HepG2 (cell line): Measurements from ENCODE around the gene TMEM107. TPM values are rescaled to one million over a fixed set of nuclear protein-coding genes. Genes with fewer than 3 reads are reported as not detected.

ENCODE experiments used
- ATF4 ChIP-seq, 2 experiments: fragments of 450-650 bp in 1 of 2; sonication (generic) in 1 of 2; formaldehyde crosslinking; IDR thresholded peaks; 2 replicates each; pipeline versions ENCODE4 v1.5.0 to v1.8.0; 2020 to 2022; ENCODE audit warnings: mild to moderate bottlenecking in 1 of 2, missing genetic modification reagents in 1 of 2
- CREM ChIP-seq, 2 experiments: sonication (generic) in 1 of 2; formaldehyde crosslinking in 1 of 2; IDR thresholded peaks; 2 replicates each; pipeline versions ENCODE4 v1.4.0 to v1.6.1; 2016 to 2020; ENCODE audit warnings: antibody characterized with exemption in 1 of 2, mild to moderate bottlenecking in 1 of 2, missing genetic modification reagents in 1 of 2
- ELF4 ChIP-seq: sonication (generic); formaldehyde crosslinking; IDR thresholded peaks from 2 replicates; pipeline ENCODE4 v1.5.0; 2020; ENCODE audit warnings: missing genetic modification reagents, mild to moderate bottlenecking, moderate library complexity, borderline replicate concordance
- EP300 ChIP-seq, 3 experiments: sonication (generic) in 1 of 3; formaldehyde crosslinking in 1 of 3; IDR thresholded peaks; 2 replicates each; pipeline versions ENCODE4 v1.5.1 to v1.6.1; 2011 to 2020; ENCODE audit warnings: low read depth in 2 of 3, low read length in 2 of 3, borderline replicate concordance in 1 of 3, improper control_type of control experiment in 1 of 3, mild to moderate bottlenecking in 1 of 3, missing genetic modification reagents in 1 of 3, moderate library complexity in 1 of 3
- GLI4 ChIP-seq: sonication (generic); formaldehyde crosslinking; IDR thresholded peaks from 2 replicates; pipeline ENCODE4 v1.5.1; 2020; ENCODE audit warnings: missing genetic modification reagents, mild to moderate bottlenecking, moderate library complexity, borderline replicate concordance
- JDP2 ChIP-seq: sonication (generic); formaldehyde crosslinking; IDR thresholded peaks from 2 replicates; pipeline ENCODE4 v1.8.1; 2022; ENCODE audit warnings: missing genetic modification reagents, borderline replicate concordance
- KDM6A ChIP-seq: IDR thresholded peaks from 2 replicates; pipeline ENCODE4 v1.6.1; 2016; ENCODE audit warnings: low read depth
- NFIB ChIP-seq: sonication (generic); formaldehyde crosslinking; IDR thresholded peaks from 2 replicates; pipeline ENCODE4 v1.9.0; 2021; ENCODE audit warnings: missing genetic modification reagents, mild to moderate bottlenecking, borderline replicate concordance
- SMAD1 ChIP-seq: sonication (generic); formaldehyde crosslinking; IDR thresholded peaks from 2 replicates; pipeline ENCODE4 v1.4.0; 2020; ENCODE audit warnings: missing genetic modification reagents, low read depth, mild to moderate bottlenecking, borderline replicate concordance
- SP2 ChIP-seq: sonication (generic); formaldehyde crosslinking; IDR thresholded peaks from 2 replicates; pipeline ENCODE4 v1.5.1; 2020; ENCODE audit warnings: mild to moderate bottlenecking, missing genetic modification reagents
- TRIM24 ChIP-seq: sonication (generic); formaldehyde crosslinking; IDR thresholded peaks from 2 replicates; pipeline ENCODE4 v1.8.0; 2022; ENCODE audit warnings: mild to moderate bottlenecking, missing genetic modification reagents
- ZBTB20 ChIP-seq: sonication (generic); formaldehyde crosslinking; IDR thresholded peaks from 2 replicates; pipeline ENCODE4 v1.8.1; 2023; ENCODE audit warnings: missing genetic modification reagents, low read depth, mild to moderate bottlenecking, borderline replicate concordance
- ZNF224 ChIP-seq: sonication (generic); formaldehyde crosslinking; IDR thresholded peaks from 2 replicates; pipeline ENCODE4 v1.5.0; 2020; ENCODE audit warnings: mild to moderate bottlenecking, missing genetic modification reagents
- ZNF235 ChIP-seq: sonication (generic); formaldehyde crosslinking; IDR thresholded peaks from 2 replicates; pipeline ENCODE4 v1.8.1; 2023; ENCODE audit warnings: mild to moderate bottlenecking, missing genetic modification reagents, borderline replicate concordance
- ZNF260 ChIP-seq: sonication (generic); formaldehyde crosslinking; IDR thresholded peaks from 2 replicates; pipeline ENCODE4 v1.4.0; 2020; ENCODE audit warnings: missing genetic modification reagents, low read depth, mild to moderate bottlenecking, borderline replicate concordance
- ZNF33A ChIP-seq: sonication (generic); formaldehyde crosslinking; IDR thresholded peaks from 2 replicates; pipeline ENCODE4 v1.5.1; 2020; ENCODE audit warnings: missing genetic modification reagents, mild to moderate bottlenecking, moderate library complexity, borderline replicate concordance
- ZNF33B ChIP-seq: sonication (generic); formaldehyde crosslinking; IDR thresholded peaks from 2 replicates; pipeline ENCODE4 v1.5.1; 2020; ENCODE audit warnings: mild to moderate bottlenecking, missing genetic modification reagents
- ZNF432 ChIP-seq: sonication (generic); formaldehyde crosslinking; IDR thresholded peaks from 2 replicates; pipeline ENCODE4 v1.5.0; 2020; ENCODE audit warnings: missing genetic modification reagents, mild to moderate bottlenecking, borderline replicate concordance
- ZNF552 ChIP-seq: sonication (generic); formaldehyde crosslinking; IDR thresholded peaks from 2 replicates; pipeline ENCODE4 v1.9.0; 2022; ENCODE audit warnings: missing genetic modification reagents, mild to moderate bottlenecking, borderline replicate concordance
- ZNF574 ChIP-seq: sonication (generic); formaldehyde crosslinking; IDR thresholded peaks from 2 replicates; pipeline ENCODE4 v1.4.0; 2020; ENCODE audit warnings: missing genetic modification reagents
- polyA plus RNA-seq, 8 experiments: library from polyadenylated mRNA; depleted of rRNA in 3 of 8; stranded (reverse) in 7 of 8; unstranded in 1 of 8; fragments of >200 nt; fragmentation: Illumina TruSeq in 4 of 8; extraction: Trizol in 4 of 8; gene quantifications; 2 replicates each; pipeline versions ENCODE4 v1.2.1 to v1.2.3, GENCODE V29; 2011 to 2016; ENCODE audit warnings: low read depth in 4 of 8, missing spikeins in 1 of 8, mixed read lengths in 1 of 8; ENCODE audit not compliant: insufficient read depth in 1 of 8
- total RNA-seq, 5 experiments: library from RNA; depleted of rRNA; stranded (reverse); fragments of >200 nt; fragmentation: Illumina TruSeq; extraction: Trizol; gene quantifications; 2 replicates each; pipeline ENCODE4 v1.2.3, GENCODE V29; 2016; ENCODE audit warnings: low read depth in 1 of 5

The TMEM107 gene
- total and polyA plus RNA-seq, 2 of the 13 experiments (the other 11 are each of a cell fraction or from before 2014, with no cell fraction given), result 7.2 to 15.3 TPM

- TF ChIP-seq ZNF552 (CRISPR knock-in tag), result no peak
- TF ChIP-seq SP2 (CRISPR knock-in tag), result 0 out of 2 replicates have a peak, but pooled peaks have one; percentile 17
- no peak for TF ChIP-seq NFIB (CRISPR knock-in tag)
- no peak for TF ChIP-seq EP300 (IDR thresholded peaks at IDR 0.05; ENCODE audit: low read depth in 2 of 2, low read length in 2 of 2)
- no peak for TF ChIP-seq EP300 (CRISPR knock-in tag; IDR thresholded peaks at IDR 0.05; ENCODE audit: borderline replicate concordance)
- no peak for TF ChIP-seq ELF4 (CRISPR knock-in tag)
- peak in 1 of 2 experiments; percentile 28; a peak in 1 of 4 replicates for TF ChIP-seq ATF4 (CRISPR knock-in tag; IDR thresholded peaks at IDR 0.05)
- TF ChIP-seq ZNF235 (CRISPR knock-in tag), result no peak
- peak; percentile 24; the same call in 1 of the 2 replicates for TF ChIP-seq ZBTB20
- TF ChIP-seq ZNF224 (CRISPR knock-in tag), result no peak
- no peak for TF ChIP-seq TRIM24
- TF ChIP-seq CREM (IDR thresholded peaks at IDR 0.05), result no peak
- TF ChIP-seq CREM (CRISPR knock-in tag; IDR thresholded peaks at IDR 0.05), result no peak
- no peak for TF ChIP-seq ZNF260 (CRISPR knock-in tag)
- TF ChIP-seq ZNF33B (CRISPR knock-in tag), result no peak
- TF ChIP-seq GLI4 (CRISPR knock-in tag), result no peak
- TF ChIP-seq ZNF432 (CRISPR knock-in tag), result no peak
- no peak for TF ChIP-seq SMAD1 (CRISPR knock-in tag)
- TF ChIP-seq JDP2 (CRISPR knock-in tag), result no peak
- no peak for TF ChIP-seq KDM6A (CRISPR knock-in tag)
- TF ChIP-seq ZNF574, result no peak
- TF ChIP-seq ZNF33A (CRISPR knock-in tag), result no peak
Observed at GRCh38 chr17:8221663-8222379, 45.6 kb upstream of the TMEM107 start (continued).
